ENCODE data around the gene CTNND2.

The CTNND2 gene

DNA sequence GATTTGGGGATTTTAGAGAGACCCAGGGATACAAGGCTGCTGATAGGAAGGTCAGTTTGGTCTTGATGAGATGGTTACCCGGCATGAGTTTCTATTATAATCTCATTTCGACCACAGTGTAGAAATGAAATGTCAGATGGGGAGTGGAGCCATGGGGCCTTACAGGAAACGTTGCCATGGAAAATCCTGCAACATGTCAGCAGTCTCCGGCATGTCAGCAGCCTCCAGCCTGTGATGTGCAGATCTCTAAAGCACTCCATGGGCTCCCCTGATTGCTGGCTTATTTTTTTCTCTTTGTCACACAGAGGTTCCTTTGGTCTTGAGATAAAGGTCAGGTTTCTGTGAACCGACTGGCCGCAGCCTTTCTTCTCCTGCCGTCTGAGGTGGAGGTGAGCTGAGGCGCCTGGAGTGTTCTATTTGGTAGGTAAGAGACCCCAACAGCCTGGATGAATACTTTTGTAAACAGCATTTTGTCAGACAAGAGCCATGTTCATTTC, 934.5 kb downstream of the CTNND2 start:
- H3K27me3 ChIP-seq (ENCODE audit: insufficient read depth, low read depth), result no peaks in the 10 kb centered on the region
- no peaks in the 10 kb centered on the region for H4K20me1 ChIP-seq (ENCODE audit: insufficient read depth)
- H2AFZ ChIP-seq (ENCODE audit: low read depth), result no peak overlapping the region
- TF ChIP-seq, protein P1, sequence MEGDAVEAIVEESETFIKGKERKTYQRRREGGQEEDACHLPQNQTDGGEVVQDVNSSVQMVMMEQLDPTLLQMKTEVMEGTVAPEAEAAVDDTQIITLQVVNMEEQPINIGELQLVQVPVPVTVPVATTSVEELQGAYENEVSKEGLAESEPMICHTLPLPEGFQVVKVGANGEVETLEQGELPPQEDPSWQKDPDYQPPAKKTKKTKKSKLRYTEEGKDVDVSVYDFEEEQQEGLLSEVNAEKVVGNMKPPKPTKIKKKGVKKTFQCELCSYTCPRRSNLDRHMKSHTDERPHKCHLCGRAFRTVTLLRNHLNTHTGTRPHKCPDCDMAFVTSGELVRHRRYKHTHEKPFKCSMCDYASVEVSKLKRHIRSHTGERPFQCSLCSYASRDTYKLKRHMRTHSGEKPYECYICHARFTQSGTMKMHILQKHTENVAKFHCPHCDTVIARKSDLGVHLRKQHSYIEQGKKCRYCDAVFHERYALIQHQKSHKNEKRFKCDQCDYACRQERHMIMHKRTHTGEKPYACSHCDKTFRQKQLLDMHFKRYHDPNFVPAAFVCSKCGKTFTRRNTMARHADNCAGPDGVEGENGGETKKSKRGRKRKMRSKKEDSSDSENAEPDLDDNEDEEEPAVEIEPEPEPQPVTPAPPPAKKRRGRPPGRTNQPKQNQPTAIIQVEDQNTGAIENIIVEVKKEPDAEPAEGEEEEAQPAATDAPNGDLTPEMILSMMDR (conservative IDR thresholded peaks at IDR 0.05; ENCODE audit: low read depth, low read length), result no peak
- peaks cover under 1% of the 10 kb centered on the region for H3K4me1 ChIP-seq (ENCODE audit: low read depth, poor library complexity, severe bottlenecking)
- H3K4me2 ChIP-seq, result no peak overlapping the region
- H3K27ac ChIP-seq, result no peak overlapping the region
- no peak overlapping the region for H3K9ac ChIP-seq
- H3K79me2 ChIP-seq (ENCODE audit: insufficient read depth, low read depth), result no peaks in the 10 kb centered on the region
- no peak overlapping the region for H3K4me3 ChIP-seq (IDR thresholded peaks at IDR 0.05; ENCODE audit: insufficient read depth, low read depth, low read length)
- no peaks in the 10 kb centered on the region for H3K36me3 ChIP-seq (ENCODE audit: insufficient read depth)

DNA sequence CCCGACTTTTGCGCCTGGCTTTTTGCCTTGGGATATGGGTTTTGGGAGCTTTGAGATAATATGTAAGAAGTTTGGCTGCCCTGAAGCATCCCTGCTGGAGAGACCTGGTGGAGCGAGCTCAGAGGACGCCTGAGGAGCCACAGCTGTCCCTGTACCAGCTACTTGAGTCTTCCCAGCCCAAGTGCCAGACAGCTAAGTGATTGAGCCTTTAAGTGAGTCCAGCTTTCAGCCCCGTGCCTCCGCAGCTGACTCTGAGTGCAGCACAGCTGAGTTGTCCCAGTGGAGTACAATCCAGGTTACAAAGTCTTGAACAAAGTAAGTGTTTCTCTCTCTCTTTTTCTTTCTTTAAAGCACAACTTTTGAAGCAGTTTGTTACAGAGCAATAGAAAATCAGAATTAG, 939.4 kb downstream of the CTNND2 start:
- Histone ChIP-seq H3K4me1 (ENCODE audit: low read depth, poor library complexity, severe bottlenecking) (peaks cover 17% of the 10 kb centered on the region), H2AFZ (ENCODE audit: low read depth) (no peak overlapping the region), H3K4me2 (no peak overlapping the region), H4K20me1 (ENCODE audit: insufficient read depth) (no peaks in the 10 kb centered on the region), H3K27ac (no peak overlapping the region), H3K36me3 (ENCODE audit: insufficient read depth) (no peaks in the 10 kb centered on the region), H3K4me3 (IDR thresholded peaks at IDR 0.05; ENCODE audit: insufficient read depth, low read depth, low read length) (no peak overlapping the region), H3K9ac (no peak overlapping the region), H3K79me2 (ENCODE audit: insufficient read depth, low read depth) (no peaks in the 10 kb centered on the region), H3K27me3 (ENCODE audit: insufficient read depth, low read depth) (no peaks in the 10 kb centered on the region)
- TF ChIP-seq, protein P1 (conservative IDR thresholded peaks at IDR 0.05; ENCODE audit: low read depth, low read length), result no peak

DNA sequence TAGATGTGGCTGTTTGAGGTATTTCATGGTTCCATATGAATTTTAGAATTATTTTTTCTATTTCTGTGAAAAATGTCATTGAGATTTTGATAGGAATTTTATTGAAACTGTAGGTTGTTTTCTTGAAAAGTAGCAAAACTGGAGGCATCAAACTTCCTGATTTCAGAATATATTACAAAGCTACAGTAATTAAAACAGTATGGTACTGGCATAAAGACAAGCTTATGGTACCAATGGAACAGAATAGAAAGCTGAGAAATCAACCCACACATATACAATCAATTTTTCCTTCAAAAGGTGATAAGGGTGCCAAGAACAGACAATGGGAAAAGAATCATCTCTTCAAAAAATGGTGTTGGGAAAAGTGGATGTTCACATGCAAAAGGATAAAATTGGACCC, 945.5 kb downstream of the CTNND2 start:
- Histone ChIP-seq H3K4me3 (IDR thresholded peaks at IDR 0.05; ENCODE audit: insufficient read depth, low read depth, low read length) (no peak overlapping the region), H3K79me2 (ENCODE audit: insufficient read depth, low read depth) (no peaks in the 10 kb centered on the region), H3K27me3 (ENCODE audit: insufficient read depth, low read depth) (no peaks in the 10 kb centered on the region), H4K20me1 (ENCODE audit: insufficient read depth) (no peaks in the 10 kb centered on the region), H3K36me3 (ENCODE audit: insufficient read depth) (no peaks in the 10 kb centered on the region), H2AFZ (ENCODE audit: low read depth) (no peak overlapping the region), H3K4me2 (no peak overlapping the region), H3K9ac (no peak overlapping the region), H3K27ac (no peak overlapping the region), H3K4me1 (ENCODE audit: low read depth, poor library complexity, severe bottlenecking) (peaks cover 17% of the 10 kb centered on the region)
- TF ChIP-seq, protein P1 (conservative IDR thresholded peaks at IDR 0.05; ENCODE audit: low read depth, low read length), result no peak

DNA sequence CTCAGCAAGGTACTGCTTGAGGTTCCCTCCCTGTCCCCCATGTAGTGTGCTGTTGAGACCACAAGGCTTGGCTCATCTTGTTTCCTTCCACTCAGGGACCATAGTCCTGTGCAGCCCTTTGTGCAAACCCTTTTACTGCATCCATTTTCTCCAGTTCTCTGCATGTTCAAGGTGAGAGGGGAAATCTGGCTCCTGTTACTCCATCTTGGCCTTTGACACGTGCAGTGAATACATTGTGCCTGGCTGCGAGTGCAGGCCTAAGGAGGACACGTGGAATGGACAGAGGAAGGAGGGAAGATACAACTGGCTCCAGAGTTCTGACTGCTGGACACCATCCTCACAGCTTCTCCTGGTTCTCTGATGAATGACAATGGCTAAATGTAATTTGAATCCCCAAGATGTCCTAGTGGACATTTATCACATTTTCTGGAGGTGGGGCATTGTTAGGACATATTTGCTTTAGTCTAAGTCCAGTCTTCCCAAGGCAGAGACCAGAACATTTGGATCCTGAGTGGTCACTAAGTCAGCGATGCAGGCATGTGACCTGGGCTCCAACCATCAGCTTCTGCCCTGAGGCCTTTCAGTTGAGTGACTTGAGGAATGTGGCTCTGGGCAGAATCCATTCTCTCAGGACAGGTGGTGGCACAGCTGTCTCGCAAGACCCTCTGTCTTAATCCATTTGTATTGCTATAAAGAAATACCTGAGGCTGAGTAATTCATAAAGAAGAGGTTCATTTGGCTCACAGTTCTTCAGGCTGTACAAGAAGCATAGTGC, 954.2 kb downstream of the CTNND2 start:
- Histone ChIP-seq H3K36me3 (ENCODE audit: insufficient read depth) (no peaks in the 10 kb centered on the region), H3K4me1 (ENCODE audit: low read depth, poor library complexity, severe bottlenecking) (no peaks in the 10 kb centered on the region), H3K4me2 (no peak overlapping the region), H3K27ac (no peak overlapping the region), H2AFZ (ENCODE audit: low read depth) (no peak overlapping the region), H3K9ac (no peak overlapping the region), H3K27me3 (ENCODE audit: insufficient read depth, low read depth) (no peaks in the 10 kb centered on the region), H4K20me1 (ENCODE audit: insufficient read depth) (no peaks in the 10 kb centered on the region), H3K4me3 (IDR thresholded peaks at IDR 0.05; ENCODE audit: insufficient read depth, low read depth, low read length) (no peak overlapping the region), H3K79me2 (ENCODE audit: insufficient read depth, low read depth) (no peaks in the 10 kb centered on the region)
- TF ChIP-seq, protein P1 (conservative IDR thresholded peaks at IDR 0.05; ENCODE audit: low read depth, low read length), result no peak

Data from KMS-11 (cell line).